ENCODE results near the gene TDRD3. TPM values are rescaled to one million over a fixed set of nuclear protein-coding genes. Genes with fewer than 3 reads are reported as not detected.

TDRD3 gene
- total RNA-seq, 2 donors from 2014 or later, result 12.6 to 17.4 TPM

GRCh38 chr13:60583911-60584753, 187.1 kb downstream of the TDRD3 start:
- no peak overlapping the region for H3K4me3 Mint-ChIP-seq
- H3K4me1 Mint-ChIP-seq (ENCODE audit: low read depth in 2 of 2), result no peaks in the 10 kb centered on the region
- ATAC-seq (no peak), DNase-seq (ENCODE audit: low spot score) (no peak)
- no peaks in the 10 kb centered on the region for H3K27me3 Mint-ChIP-seq
- peaks cover 3% of the 10 kb centered on the region for H3K9me3 Mint-ChIP-seq
- H3K36me3 Mint-ChIP-seq, result no peaks in the 10 kb centered on the region
- H3K27ac Mint-ChIP-seq, result no peak overlapping the region

- no peak overlapping the region for H3K4me3 Mint-ChIP-seq
- no peaks in the 10 kb centered on the region for H3K4me1 Mint-ChIP-seq (ENCODE audit: low read depth in 2 of 2)
- no peaks in the 10 kb centered on the region for H3K27me3 Mint-ChIP-seq
- DNase-seq (ENCODE audit: low spot score), result no peak
- H3K27ac Mint-ChIP-seq, result no peak overlapping the region
- H3K36me3 Mint-ChIP-seq, result no peaks in the 10 kb centered on the region
- ATAC-seq, result no peak
- peaks cover 3% of the 10 kb centered on the region for H3K9me3 Mint-ChIP-seq
Measured at GRCh38 chr13:60584976-60585375, 188.0 kb downstream of the TDRD3 start.

- H3K36me3 Mint-ChIP-seq, result no peaks in the 10 kb centered on the region
- no peak for DNase-seq (ENCODE audit: low spot score)
- peak in 1 of 2 donors; percentile 9 for ATAC-seq
- H3K27me3 Mint-ChIP-seq, result no peaks in the 10 kb centered on the region
- H3K9me3 Mint-ChIP-seq, result peaks cover 13% of the 10 kb centered on the region
- no peak overlapping the region for H3K27ac Mint-ChIP-seq
- H3K4me3 Mint-ChIP-seq, result no peak overlapping the region
- no peaks in the 10 kb centered on the region for H3K4me1 Mint-ChIP-seq (ENCODE audit: low read depth in 2 of 2)
Measured at GRCh38 chr13:60590800-60591747, 194.1 kb downstream of the TDRD3 start.

- DNase-seq (ENCODE audit: low spot score) (no peak), ATAC-seq (peak in 1 of 2 donors; percentile 24)
- no peak overlapping the region for H3K27ac Mint-ChIP-seq
- peaks cover 5% of the 10 kb centered on the region for H3K9me3 Mint-ChIP-seq
- H3K27me3 Mint-ChIP-seq, result peaks cover 0 to 4% of the 10 kb centered on the region in 2 donors
- no peaks in the 10 kb centered on the region for H3K4me1 Mint-ChIP-seq (ENCODE audit: low read depth in 2 of 2)
- no peak overlapping the region for H3K4me3 Mint-ChIP-seq
- no peaks in the 10 kb centered on the region for H3K36me3 Mint-ChIP-seq
Measured at GRCh38 chr13:60603049-60603448, 206.0 kb downstream of the TDRD3 start.

- Mint-ChIP-seq H3K27me3 (peaks cover 0 to 4% of the 10 kb centered on the region in 2 donors), H3K36me3 (no peaks in the 10 kb centered on the region), H3K27ac (no peak overlapping the region), H3K9me3 (peaks cover 5% of the 10 kb centered on the region), H3K4me3 (no peak overlapping the region), H3K4me1 (ENCODE audit: low read depth in 2 of 2) (no peaks in the 10 kb centered on the region)
- no peak for DNase-seq (ENCODE audit: low spot score)
- ATAC-seq, result no peak
Measured at GRCh38 chr13:60604058-60604457, 207.0 kb downstream of the TDRD3 start.

- Mint-ChIP-seq H3K9me3 (peaks cover 5% of the 10 kb centered on the region), H3K27ac (no peak overlapping the region), H3K27me3 (no peaks in the 10 kb centered on the region), H3K36me3 (no peaks in the 10 kb centered on the region), H3K4me3 (no peak overlapping the region), H3K4me1 (ENCODE audit: low read depth in 2 of 2) (no peaks in the 10 kb centered on the region)
- DNase-seq (ENCODE audit: low spot score) (no peak), ATAC-seq (no peak)
Measured at GRCh38 chr13:60608954-60609353, 211.9 kb downstream of the TDRD3 start.

- Mint-ChIP-seq H3K27me3 (no peaks in the 10 kb centered on the region), H3K4me3 (no peak overlapping the region), H3K4me1 (ENCODE audit: low read depth in 2 of 2) (no peaks in the 10 kb centered on the region), H3K9me3 (peaks cover 4% of the 10 kb centered on the region), H3K36me3 (no peaks in the 10 kb centered on the region), H3K27ac (no peak overlapping the region)
- DNase-seq (ENCODE audit: low spot score), result no peak
- no peak for ATAC-seq
Measured at GRCh38 chr13:60611523-60611922, 214.5 kb downstream of the TDRD3 start.

GRCh38 chr13:60612593-60612992, 215.6 kb downstream of the TDRD3 start:
- no peak overlapping the region for H3K27ac Mint-ChIP-seq
- no peaks in the 10 kb centered on the region for H3K36me3 Mint-ChIP-seq
- H3K4me1 Mint-ChIP-seq (ENCODE audit: low read depth in 2 of 2), result no peaks in the 10 kb centered on the region
- H3K27me3 Mint-ChIP-seq, result no peaks in the 10 kb centered on the region
- H3K4me3 Mint-ChIP-seq, result no peak overlapping the region
- H3K9me3 Mint-ChIP-seq, result peaks cover 4% of the 10 kb centered on the region
- no peak for DNase-seq (ENCODE audit: low spot score)
- ATAC-seq, result no peak

GRCh38 chr13:60613080-60613479, 216.1 kb downstream of the TDRD3 start:
- H3K9me3 Mint-ChIP-seq, result peaks cover 4% of the 10 kb centered on the region
- H3K36me3 Mint-ChIP-seq, result no peaks in the 10 kb centered on the region

GRCh38 chr13:60617991-60618733, 221.1 kb downstream of the TDRD3 start:
- Mint-ChIP-seq H3K4me1 (ENCODE audit: low read depth in 2 of 2) (no peaks in the 10 kb centered on the region), H3K27me3 (no peaks in the 10 kb centered on the region), H3K36me3 (no peaks in the 10 kb centered on the region), H3K9me3 (peaks cover 4% of the 10 kb centered on the region), H3K27ac (no peak overlapping the region), H3K4me3 (no peak overlapping the region)
- DNase-seq (ENCODE audit: low spot score) (no peak), ATAC-seq (no peak)

More at GRCh38 chr13:60613080-60613479, 216.1 kb downstream of the TDRD3 start:
- no peak for ATAC-seq
- H3K4me3 Mint-ChIP-seq, result no peak overlapping the region
- no peaks in the 10 kb centered on the region for H3K4me1 Mint-ChIP-seq (ENCODE audit: low read depth in 2 of 2)
- no peak for DNase-seq (ENCODE audit: low spot score)
- H3K27ac Mint-ChIP-seq, result no peak overlapping the region
- no peaks in the 10 kb centered on the region for H3K27me3 Mint-ChIP-seq

GRCh38 chr13:60619461-60619860, 222.4 kb downstream of the TDRD3 start:
- Mint-ChIP-seq H3K36me3 (no peaks in the 10 kb centered on the region), H3K4me3 (no peak overlapping the region), H3K27me3 (no peaks in the 10 kb centered on the region), H3K27ac (no peak overlapping the region), H3K9me3 (peaks cover 2% of the 10 kb centered on the region), H3K4me1 (ENCODE audit: low read depth in 2 of 2) (no peaks in the 10 kb centered on the region)
- no peak for ATAC-seq
- no peak for DNase-seq (ENCODE audit: low spot score)

- Mint-ChIP-seq H3K36me3 (no peaks in the 10 kb centered on the region), H3K9me3 (no peaks in the 10 kb centered on the region), H3K27ac (no peak overlapping the region), H3K4me1 (ENCODE audit: low read depth in 2 of 2) (no peaks in the 10 kb centered on the region), H3K4me3 (no peak overlapping the region), H3K27me3 (no peaks in the 10 kb centered on the region)
- DNase-seq (ENCODE audit: low spot score), result no peak
- no peak for ATAC-seq
Measured at GRCh38 chr13:60620611-60621395, 223.8 kb downstream of the TDRD3 start.

- Mint-ChIP-seq H3K36me3 (no peaks in the 10 kb centered on the region), H3K4me1 (ENCODE audit: low read depth in 2 of 2) (no peaks in the 10 kb centered on the region), H3K9me3 (no peaks in the 10 kb centered on the region), H3K4me3 (no peak overlapping the region), H3K27ac (no peak overlapping the region), H3K27me3 (no peaks in the 10 kb centered on the region)
- DNase-seq (ENCODE audit: low spot score) (no peak), ATAC-seq (no peak)
Measured at GRCh38 chr13:60623151-60623550, 226.1 kb downstream of the TDRD3 start.
